Spleen (tissue), 11 donors: Measurements from ENCODE around the gene SHC2. TPM values are rescaled to one million over a fixed set of nuclear protein-coding genes. Genes with fewer than 3 reads are reported as not detected.

Experiments
- DNase-seq: peaks from one replicate; pipeline ENCODE4 v3.0.0-alpha.2; 2020
- H3K27ac ChIP-seq, 8 donors: fragments of 200-600 bp; sonication (generic) in 7 of 8; 1 replicate in 4 of 8; 2 replicates in 4 of 8; pipeline versions ENCODE4 v1.5.0 to v1.8.0; 2016 to 2021; ENCODE audit warnings: inconsistent platforms in 4 of 8, mild to moderate bottlenecking in 4 of 8, moderate library complexity in 1 of 8
- H3K27me3 ChIP-seq, 7 donors: fragments of 200-600 bp; sonication (generic) in 6 of 7; replicated peaks in 1 of 7; 1 replicate in 4 of 7; 2 replicates in 3 of 7; pipeline versions ENCODE4 v1.5.0 to v1.8.0; 2016 to 2021; ENCODE audit warnings: inconsistent platforms in 3 of 7, mild to moderate bottlenecking in 1 of 7
- H3K36me3 ChIP-seq, 6 donors: fragments of 200-600 bp; sonication (generic) in 5 of 6; 1 replicate in 4 of 6; 2 replicates in 2 of 6; pipeline versions ENCODE4 v1.5.0 to v1.8.0; 2016 to 2021; ENCODE audit warnings: inconsistent platforms in 2 of 6
- H3K4me1 ChIP-seq, 6 donors: fragments of 200-600 bp; sonication (generic) in 5 of 6; 1 replicate in 3 of 6; 2 replicates in 3 of 6; pipeline versions ENCODE4 v1.5.0 to v1.8.0; 2016 to 2021; ENCODE audit warnings: inconsistent platforms in 3 of 6
- H3K4me3 ChIP-seq, 8 donors: fragments of 200-600 bp; sonication (generic) in 7 of 8; 1 replicate in 4 of 8; 2 replicates in 4 of 8; pipeline versions ENCODE4 v1.5.0 to v1.8.0; 2016 to 2021; ENCODE audit warnings: inconsistent platforms in 4 of 8, mild to moderate bottlenecking in 4 of 8, moderate library complexity in 2 of 8
- H3K9me3 ChIP-seq, 8 donors: fragments of 200-600 bp; sonication (generic) in 7 of 8; 1 replicate in 4 of 8; 2 replicates in 4 of 8; pipeline versions ENCODE4 v1.5.0 to v1.8.0; 2016 to 2021; ENCODE audit warnings: inconsistent platforms in 4 of 8
- POLR2A ChIP-seq, 3 donors: fragments of 450-650 bp; IDR thresholded peaks; one replicate each; pipeline ENCODE4 v1.5.1; 2017; ENCODE audit warnings: antibody characterized with exemption in 3 of 3, mild to moderate bottlenecking in 1 of 3
- POLR2AphosphoS5 ChIP-seq, 3 donors: sonication (generic); formaldehyde crosslinking; IDR thresholded peaks; one replicate each; pipeline ENCODE4 v1.5.1; 2017; ENCODE audit warnings: antibody characterized with exemption in 3 of 3
- WGBS, 5 donors: extraction: QIAGEN DNeasy Blood & Tissue Kit in 3 of 5; methylation state at CpG; one replicate each; pipeline versions ENCODE4 v1.1.5 to v1.1.7; 2013 to 2018; 5-methylcytosine and 5-hydroxymethylcytosine counted together
- intact Hi-C: fragments of 100-400 bp; cut with DNase I; formaldehyde crosslinking; loops from one replicate; pipeline ENCODE4 v1.15.0; 2023; ENCODE audit warnings: low total_unique reads
- polyA plus RNA-seq, 3 donors: library from polyadenylated mRNA; stranded (reverse); fragments of 200-250 nt; gene quantifications; one replicate each; pipeline ENCODE4 v1.2.1, GENCODE V29; 2013
- total RNA-seq, 7 donors: library from RNA; depleted of rRNA in 3 of 7; stranded (reverse); fragments of >200 nt in 3 of 7; fragmentation: NEBNext Ultra II Directional in 4 of 7; extraction: Animal tissue kit (Norgen Biotek cat#: 25700) in 4 of 7; gene quantifications; one replicate each; pipeline versions ENCODE4 v1.1.0 to v1.2.1, GENCODE V29; 2016 to 2021
- TF ChIP-seq, protein P1 (sequence below), 11 experiments: fragments of 200-600 bp in 7 of 11; fragments of 450-650 bp in 4 of 11; sonication (generic) in 4 of 11; IDR thresholded peaks in 8 of 11; conservative IDR thresholded peaks in 3 of 11; 1 replicate in 7 of 11; 2 replicates in 4 of 11; pipeline versions ENCODE4 v1.4.0 to v1.8.0; 2016 to 2021; ENCODE audit warnings: antibody characterized with exemption in 11 of 11, inconsistent platforms in 4 of 11, mild to moderate bottlenecking in 1 of 11
- donor health status: healthy with polysubstance abuse.
- donor health status: DM: no; HTN: no; CAD: no; lungs with moderate emphysema.
- donor health status: DM: no; HTN: no; CAD: no.
- donor health status: Bipolar disorder and iron deficiency.
- donor health status: healthy.
- donor health status: DM: no; HTN: no; CAD: no.
- donor health status: DM: yes; HTN: yes; CAD: no.

Gene SHC2
- total and polyA plus RNA-seq, 10 donors = 19.6 to 123 (median 45.2) TPM

DNA sequence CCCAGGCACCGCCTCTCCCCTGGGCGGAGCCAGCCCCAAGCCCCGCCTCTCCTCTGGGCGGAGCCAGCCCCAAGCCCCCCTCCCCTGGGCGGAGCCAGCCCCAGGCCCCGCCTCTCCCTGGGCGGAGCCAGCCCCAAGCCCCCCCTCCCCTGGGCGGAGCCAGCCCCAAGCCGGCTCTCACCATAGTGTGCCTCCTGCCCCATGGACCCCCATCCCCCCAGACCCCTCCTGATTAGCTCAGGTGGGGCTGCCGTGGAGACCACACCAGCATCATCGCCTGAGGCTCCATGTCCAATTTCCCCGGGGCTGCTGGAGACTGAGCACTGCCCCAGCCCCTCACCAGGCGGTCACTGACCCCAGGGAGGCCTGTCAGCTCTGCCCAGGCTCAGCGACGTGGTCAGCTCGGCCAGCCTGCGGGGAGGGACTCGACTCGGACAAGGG lies 31.3 kb upstream of the SHC2 start:
- TF ChIP-seq POLR2A (IDR thresholded peaks at IDR 0.05) (no peak), POLR2AphosphoS5 (IDR thresholded peaks at IDR 0.05) (no peak)
- TF ChIP-seq, protein P1, sequence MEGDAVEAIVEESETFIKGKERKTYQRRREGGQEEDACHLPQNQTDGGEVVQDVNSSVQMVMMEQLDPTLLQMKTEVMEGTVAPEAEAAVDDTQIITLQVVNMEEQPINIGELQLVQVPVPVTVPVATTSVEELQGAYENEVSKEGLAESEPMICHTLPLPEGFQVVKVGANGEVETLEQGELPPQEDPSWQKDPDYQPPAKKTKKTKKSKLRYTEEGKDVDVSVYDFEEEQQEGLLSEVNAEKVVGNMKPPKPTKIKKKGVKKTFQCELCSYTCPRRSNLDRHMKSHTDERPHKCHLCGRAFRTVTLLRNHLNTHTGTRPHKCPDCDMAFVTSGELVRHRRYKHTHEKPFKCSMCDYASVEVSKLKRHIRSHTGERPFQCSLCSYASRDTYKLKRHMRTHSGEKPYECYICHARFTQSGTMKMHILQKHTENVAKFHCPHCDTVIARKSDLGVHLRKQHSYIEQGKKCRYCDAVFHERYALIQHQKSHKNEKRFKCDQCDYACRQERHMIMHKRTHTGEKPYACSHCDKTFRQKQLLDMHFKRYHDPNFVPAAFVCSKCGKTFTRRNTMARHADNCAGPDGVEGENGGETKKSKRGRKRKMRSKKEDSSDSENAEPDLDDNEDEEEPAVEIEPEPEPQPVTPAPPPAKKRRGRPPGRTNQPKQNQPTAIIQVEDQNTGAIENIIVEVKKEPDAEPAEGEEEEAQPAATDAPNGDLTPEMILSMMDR (IDR thresholded peaks at IDR 0.05 in 8 of 11, conservative IDR thresholded peaks at IDR 0.05 in 3 of 11) = no peak
- peak; percentile 80 for DNase-seq
- Histone ChIP-seq H3K9me3 (no peaks in the 10 kb centered on the region), H3K27ac (no peak overlapping the region), H3K4me3 (no peak overlapping the region), H3K27me3 (peaks cover 2 to 28% (median 10%) of the 10 kb centered on the region in 7 donors), H3K4me1 (peaks cover 11 to 63% (median 34%) of the 10 kb centered on the region in 6 donors), H3K36me3 (no peaks in the 10 kb centered on the region)
- 66 to 79% (median 71%) methylated on average over 9 to 19 of the region's 19 CpGs for WGBS, 5 donors
- intact Hi-C loops = no loop called here

DNA sequence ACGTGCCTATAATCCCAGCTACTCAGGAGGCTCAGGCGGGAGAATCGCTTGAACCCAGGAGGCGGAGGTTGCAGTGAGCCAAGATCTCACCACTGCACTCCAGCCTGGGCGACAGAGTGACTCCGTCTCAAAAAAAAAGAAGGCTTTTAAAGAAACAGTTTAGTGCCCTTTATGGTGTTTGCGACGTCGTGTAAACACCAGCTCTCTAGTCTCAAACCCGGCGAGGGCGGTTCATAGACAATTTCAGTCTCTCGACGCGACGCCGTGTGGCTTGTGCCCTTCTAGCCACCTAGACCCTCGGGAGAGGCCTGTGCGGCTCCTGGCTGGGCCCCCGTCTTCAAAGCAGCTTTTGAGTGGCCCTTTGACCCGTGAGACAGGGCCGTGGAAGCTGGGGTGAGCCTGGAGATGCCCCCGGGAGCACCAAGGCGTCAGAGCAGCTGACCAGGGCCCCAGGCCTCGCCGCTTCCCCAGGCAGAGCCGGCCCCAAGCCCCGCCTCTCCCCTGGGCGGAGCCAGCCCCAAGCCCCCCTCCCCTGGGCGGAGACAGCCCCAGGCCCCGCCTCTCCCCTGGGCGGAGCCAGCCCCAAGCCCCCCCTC lies 30.4 kb upstream of the SHC2 start:
- no peaks in the 10 kb centered on the region for H3K9me3 ChIP-seq
- H3K27me3 ChIP-seq = peaks cover 2 to 26% (median 8%) of the 10 kb centered on the region in 7 donors
- H3K4me1 ChIP-seq = peaks cover 11 to 61% (median 33%) of the 10 kb centered on the region in 6 donors
- TF ChIP-seq, protein P1 (IDR thresholded peaks at IDR 0.05 in 8 of 11, conservative IDR thresholded peaks at IDR 0.05 in 3 of 11) = no peak
- 82 to 91% (median 85%) methylated on average over 20 to 32 of the region's 32 CpGs for WGBS, 5 donors
- H3K4me3 ChIP-seq = no peak overlapping the region
- DNase-seq = peak; percentile 80
- H3K36me3 ChIP-seq = no peaks in the 10 kb centered on the region
- intact Hi-C loops = no loop called here
- H3K27ac ChIP-seq = peak overlapping the region in 4 of 8 donors; percentile 23 to 44 (median 29)

DNA sequence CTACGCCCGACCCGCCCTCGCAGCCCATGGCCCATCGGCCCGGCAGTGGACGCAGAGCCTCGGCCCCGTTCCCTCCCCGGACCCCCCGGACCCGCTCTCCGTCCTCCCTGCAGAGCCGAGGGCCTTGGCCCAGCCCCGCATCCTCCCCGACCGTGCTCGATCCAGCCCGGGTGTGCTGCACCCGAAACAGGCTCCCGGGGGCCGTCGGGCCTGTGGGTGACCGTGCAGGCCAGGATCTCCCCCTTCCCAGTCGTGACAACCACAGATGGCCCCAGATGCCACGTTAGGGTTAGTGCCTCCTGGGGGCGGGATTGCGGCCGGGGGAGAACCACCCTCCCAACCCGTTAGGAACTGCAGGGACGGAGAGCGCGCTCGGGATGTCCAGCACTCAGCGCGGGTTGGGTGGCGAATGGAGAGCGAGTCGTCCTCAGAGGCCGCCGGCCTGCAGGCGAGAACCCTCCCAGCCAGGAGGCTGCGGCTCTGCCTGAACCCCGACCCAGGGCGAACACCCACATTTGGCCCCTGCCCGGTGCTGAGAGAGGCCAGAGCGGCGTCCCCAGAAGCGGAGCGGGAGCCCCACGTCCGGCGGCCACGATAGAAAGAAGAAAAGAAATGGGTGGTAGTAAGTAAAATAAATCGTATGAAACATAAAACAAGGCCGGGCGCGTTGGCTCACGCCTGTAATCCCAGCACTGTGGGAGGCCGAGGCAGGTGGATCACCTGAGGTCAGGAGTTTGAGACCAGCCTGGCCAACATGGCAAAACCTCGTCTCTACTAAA lies 28.8 kb upstream of the SHC2 start:
- Histone ChIP-seq H3K9me3 (no peaks in the 10 kb centered on the region), H3K36me3 (no peaks in the 10 kb centered on the region), H3K27ac (peak overlapping the region; percentile 88 to 96 (median 92)), H3K4me3 (peak overlapping the region; percentile 60 to 96 (median 76)), H3K4me1 (peaks cover 5 to 44% (median 26%) of the 10 kb centered on the region in 6 donors), H3K27me3 (peaks cover 0 to 26% (median 5%) of the 10 kb centered on the region in 7 donors)
- intact Hi-C loops = no loop called here
- 24 to 53% (median 40%) methylated on average over 45 to 61 of the region's 61 CpGs for WGBS, 5 donors
- no peak for TF ChIP-seq POLR2A (IDR thresholded peaks at IDR 0.05)
- TF ChIP-seq, protein P1 (IDR thresholded peaks at IDR 0.05 in 8 of 11, conservative IDR thresholded peaks at IDR 0.05 in 3 of 11) = no peak
- TF ChIP-seq POLR2AphosphoS5 (IDR thresholded peaks at IDR 0.05) = no peak
- DNase-seq = no peak
